Fibroblast of skin of back (primary cell): ENCODE results near the gene IGSF9.

Experiments
- DNase-seq: peaks from one replicate; pipeline ENCODE4 v3.0.0-alpha.2; 2013

IGSF9 gene

DNA sequence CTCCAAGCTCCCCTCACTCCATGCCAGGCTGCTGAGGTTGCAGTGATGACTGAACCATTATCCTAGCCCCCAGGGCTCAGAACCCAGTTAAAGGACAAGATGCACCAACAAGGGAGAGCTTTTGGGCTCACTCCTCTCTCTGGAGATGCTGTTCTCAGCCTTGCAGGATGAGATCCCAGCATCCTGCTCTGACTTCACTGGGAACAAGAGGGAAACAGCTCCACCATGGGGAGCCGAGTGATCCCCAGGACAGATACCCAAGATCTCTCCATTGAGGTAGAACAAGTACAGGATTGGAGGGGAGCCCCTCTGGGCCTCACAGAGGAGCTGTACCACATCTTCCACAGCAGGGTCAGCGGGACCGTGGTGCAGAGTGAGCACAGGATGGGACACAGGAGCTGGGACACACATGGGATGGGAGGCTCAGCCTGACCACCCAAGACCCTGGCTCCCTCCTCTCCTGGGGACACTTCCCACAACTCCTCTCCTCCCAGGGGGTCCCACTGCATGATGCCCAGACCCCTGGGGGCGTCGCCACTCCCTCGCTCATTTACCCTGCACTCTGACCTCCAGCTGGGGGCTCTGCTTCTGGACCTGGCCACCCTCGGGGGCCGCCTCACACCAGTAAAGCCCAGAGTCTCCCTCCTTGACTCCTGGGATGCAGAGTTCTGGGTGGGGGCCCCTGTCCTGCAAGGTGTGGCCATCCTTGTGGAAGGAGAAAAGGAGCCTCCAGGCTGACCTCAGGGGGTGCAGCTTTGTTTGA is 27.2 kb upstream of the IGSF9 start:
- no peak for DNase-seq

DNA sequence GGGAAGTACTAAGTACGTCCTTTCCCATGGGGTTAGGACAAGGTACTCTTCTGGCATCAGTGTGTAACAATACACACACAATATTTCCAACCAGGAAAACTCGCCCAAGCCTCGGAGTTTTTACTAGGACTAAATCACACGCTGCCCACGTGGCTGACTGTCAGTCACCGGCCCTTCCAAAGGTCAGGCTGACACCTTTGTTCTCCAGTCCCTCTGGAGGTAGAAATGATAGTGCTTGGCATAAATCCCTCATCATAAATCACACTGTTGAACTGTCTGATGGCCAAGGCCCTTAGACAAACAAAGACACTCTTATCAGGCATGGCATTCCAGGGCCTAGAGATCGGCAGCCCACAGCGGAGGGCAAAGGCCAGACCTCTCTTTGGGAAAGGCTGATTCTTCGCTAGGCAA is 25.5 kb upstream of the IGSF9 start:
- DNase-seq = no peak

DNA sequence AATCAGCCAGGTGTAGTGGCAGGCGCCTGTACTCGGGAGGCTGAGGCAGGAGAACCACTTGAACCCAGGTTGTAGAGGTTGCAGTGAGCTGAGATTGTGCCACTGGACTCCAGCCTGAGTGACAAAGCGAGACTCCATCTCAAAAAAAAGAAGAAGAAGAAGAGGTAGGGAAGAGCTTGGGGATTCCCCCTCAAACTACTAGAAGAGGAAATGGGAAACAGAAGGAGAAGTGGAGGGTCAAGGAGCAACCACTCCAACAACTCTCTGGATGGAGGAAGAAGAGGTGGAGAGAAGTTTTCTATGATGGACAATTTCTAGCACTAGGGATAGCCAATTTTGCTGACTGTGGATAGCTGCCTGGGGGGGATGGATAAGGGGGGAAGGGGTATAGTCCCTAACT is 23.5 kb upstream of the IGSF9 start:
- DNase-seq = no peak

DNA sequence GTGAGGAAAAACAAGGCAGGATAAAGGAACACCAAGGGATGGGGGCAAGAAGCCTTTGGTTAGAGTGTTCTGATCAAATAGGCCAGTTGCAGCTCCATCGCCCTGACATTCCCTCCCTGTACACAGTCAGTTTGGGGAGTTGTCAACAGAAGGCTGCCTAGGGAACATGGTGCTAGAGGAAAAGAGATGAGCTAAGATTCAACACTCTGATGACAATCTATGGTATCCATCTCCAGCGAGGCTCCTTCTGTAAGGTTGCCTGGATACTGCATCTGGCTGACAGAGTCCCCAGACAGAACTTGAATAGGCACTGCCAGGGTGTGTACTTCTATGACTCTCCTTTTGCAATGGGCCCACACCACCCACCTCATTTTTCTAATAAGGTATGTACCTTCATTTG is 19.9 kb upstream of the IGSF9 start:
- DNase-seq = no peak

DNA sequence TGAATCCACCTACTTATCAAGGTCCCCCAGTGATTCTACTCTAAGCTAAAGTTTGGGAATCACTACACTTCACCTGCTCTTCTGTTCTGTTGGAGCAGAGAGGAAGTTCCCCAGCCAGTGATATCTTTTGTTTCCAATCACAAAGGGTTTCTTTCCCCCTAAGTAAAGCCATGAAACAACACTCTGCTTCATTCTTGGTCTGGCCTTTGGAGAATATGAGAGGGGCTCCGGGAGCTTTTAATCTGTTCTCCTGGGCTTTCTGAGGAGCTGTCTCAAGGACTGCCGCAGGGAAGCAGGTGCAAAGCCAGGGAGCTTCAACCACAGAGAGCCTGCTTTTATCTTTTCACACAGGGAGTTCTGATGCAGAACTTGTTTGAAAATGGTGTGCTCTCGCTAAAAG is 18.7 kb upstream of the IGSF9 start:
- DNase-seq = no peak

DNA sequence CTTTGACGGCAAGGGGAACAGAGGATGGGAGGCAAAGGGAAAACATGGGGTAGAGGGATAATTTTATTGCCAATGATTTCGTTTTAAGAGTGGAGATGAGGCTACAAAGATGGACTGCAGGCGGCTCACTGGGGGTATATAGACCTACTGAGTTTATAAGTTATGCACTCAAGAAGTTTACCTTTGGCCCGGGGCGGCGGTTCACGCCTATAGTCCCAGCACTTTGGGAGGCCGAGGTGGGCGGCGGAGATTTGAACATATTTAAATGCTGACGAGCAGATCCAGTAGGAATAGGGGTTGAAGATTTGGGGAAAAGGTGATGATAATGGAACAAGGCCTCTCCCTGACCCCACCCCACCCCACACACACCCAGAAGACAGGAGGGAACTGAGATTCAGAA is 16.8 kb upstream of the IGSF9 start:
- no peak for DNase-seq

DNA sequence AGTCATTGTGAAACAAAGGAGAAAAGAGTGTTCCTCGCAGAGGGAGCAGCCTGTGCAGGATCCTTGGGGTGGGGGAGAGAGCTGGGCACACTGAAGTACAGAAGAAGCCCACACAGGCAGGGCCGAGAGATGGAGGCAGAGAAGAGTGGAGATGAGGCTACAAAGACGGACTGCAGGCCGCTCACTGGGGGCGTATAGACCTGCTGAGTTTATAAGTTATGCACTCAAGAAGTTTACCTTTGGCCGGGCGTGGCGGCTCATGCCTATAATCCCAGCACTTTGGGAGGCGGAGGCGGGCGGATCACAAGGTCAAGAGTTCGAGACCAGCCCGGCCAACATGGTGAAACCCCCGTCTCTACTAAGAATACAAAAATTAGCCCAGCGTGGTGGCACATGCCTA is 16.2 kb upstream of the IGSF9 start:
- no peak for DNase-seq

DNA sequence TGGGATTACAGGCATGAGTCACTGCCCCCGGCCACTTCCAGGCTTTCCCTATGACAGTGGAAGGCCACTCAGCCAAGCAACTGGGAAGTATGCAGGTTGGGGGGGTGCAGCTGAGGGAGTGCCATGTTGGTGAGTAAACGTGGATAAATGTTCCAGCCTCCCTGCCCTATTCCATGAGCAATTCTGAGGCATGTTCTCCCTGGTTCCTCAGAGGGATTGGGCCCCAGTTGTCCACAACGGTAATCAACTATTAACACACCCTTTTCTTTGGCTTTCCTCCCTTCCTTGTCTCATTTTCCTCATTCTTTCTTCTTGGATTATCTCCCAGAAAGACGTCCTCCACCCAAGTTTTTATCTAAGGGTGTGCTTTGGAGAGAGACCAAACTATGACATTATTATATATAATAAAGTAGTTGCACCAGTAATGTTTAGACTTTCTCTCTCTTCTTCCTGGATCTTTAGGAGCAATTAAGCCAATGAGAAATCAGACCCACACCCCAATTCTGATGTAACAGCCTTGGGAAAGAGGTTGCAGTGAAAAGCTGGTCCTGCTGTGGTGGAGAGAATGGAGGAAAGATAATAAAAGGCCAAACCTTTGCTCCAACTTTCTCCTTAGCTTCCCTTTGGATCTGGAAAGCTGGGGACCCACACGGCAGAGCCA is 15.4 kb upstream of the IGSF9 start:
- peak; percentile 94 for DNase-seq

DNA sequence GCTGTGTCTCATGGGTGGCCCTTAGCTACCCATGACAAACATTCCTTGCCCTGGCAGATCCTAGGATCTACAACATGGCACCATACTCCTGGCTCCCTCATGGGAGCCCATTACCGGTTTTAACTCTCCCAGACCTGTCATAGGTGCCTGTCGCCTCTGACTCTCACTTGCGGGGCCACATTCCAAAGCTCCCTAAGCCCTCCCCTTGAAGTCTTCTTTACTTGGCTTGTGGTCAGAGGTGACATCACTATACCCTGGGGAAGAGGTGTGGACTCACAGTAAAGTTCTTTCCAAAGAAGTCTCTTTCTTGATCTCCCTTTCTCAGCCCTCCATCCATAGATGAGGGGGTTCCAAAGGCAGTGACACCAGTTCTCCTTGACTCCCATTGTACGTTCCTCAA is 14.0 kb upstream of the IGSF9 start:
- peak; percentile 68 for DNase-seq

DNA sequence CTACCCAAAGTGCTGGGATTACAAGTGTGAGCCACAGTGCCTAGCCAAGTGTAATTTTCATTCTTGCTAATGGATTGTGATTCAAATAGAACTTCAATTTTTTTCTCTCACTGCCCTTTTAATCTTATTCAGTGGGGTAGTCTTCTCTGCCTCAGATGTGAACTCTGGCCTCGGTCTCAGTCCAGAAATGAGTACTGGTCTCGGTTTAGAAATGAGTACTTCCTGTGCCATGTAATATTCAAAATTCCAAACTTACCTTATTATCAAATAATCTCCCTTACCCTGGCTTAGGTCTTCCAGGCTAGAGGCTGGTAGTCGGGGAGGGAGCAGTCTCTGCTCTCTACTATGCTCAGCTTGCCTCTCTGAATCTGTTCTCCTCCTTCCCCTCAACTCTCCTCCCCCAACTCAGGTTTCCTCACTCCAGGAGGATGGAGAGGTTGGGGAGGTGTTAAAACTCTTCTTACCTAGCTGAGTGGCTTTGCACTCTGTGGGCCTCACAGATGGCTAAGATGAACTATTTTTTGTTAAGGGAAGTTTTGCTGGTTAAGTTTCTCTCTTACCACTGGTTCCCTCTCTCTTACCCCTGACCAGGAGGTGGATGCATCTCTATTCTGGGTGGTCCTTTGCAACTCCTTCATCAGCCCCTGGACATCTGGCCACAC is 13.4 kb upstream of the IGSF9 start:
- DNase-seq = no peak

DNA sequence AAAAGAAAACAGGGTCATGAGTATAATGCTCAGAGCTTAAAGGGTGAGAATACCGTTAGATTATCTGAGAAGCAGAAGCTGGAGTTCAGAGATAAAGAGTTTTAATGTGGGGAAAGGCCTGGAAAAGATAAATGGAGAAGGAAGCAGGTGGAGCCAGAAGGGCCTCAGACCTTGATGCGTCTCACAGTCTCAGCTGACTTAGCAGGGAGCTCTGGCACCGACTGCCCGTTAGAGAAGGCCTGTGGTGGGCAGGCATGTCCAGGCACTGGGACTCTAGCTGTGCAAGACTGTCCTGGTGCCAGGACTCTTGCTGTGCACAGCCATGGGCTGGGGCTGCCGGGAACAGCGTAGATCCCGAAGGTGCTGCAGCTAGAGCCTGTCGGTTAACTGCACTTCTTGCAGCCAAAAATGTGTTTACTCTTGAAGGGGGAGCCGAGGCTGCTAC is 12.4 kb upstream of the IGSF9 start:
- DNase-seq = no peak

DNA sequence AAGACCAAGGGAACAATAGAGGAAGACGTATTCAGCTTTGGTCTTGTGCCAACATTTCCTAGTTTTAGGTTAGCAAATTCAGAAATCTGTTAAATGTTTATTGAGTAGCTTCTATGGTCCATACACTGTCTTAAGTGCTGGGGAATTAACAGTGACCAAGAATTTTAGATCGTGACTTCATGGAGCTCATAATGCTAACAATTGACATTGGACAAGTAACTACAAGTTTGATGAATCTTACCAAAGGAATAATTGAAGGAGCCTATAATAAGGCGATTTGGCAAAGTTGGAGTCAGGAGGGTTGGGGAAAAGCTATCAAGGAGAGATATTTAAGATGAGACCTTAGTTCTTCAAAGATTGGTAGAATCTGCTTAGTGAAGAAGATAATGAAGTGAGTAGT is 10.0 kb upstream of the IGSF9 start:
- DNase-seq = no peak

DNA sequence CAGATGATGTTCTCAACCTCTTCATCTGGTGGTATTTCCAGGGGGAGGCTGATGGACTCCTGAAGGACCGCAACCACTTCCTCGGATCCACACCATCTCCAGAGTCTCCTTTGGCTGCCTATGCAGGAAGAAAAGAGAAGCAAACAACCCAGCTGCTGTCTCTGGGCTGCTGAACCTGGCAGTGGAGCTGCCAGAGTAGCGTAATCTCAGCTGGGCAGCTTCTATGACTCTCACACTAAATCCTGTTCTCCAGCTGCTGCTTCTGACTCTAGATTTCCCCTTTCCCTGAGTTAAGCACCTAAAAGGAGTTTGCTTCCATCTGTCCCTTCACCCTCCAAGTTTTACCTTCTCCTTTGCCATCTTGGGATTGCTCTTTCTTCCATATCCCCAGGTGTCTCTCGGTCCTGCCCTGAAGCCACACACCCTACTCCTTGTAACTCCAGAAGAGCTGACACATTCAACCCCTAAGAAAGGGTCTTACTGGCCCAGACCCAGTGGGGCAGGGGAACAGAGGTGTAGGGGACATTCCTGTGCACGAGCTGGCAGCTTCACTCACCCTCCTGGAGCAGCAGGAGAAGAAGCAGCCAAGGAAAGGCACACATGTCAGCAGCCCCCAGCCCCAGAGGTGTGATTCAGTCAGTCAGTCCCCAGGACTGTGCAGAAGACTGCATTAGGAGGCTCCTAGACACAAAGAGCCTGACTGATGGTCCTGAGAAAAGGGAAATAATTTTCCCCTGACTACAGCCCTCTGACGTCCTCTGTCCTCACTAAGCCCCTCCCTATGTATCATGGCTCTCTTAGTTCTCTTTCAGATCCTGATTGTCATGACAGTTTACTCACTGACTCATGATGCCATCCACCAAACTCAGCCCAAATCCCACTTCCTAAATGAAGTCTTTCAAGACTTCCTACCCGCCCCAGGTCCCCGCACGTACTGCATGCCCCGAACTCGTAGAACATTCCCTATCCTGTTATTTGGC is 8.4 kb upstream of the IGSF9 start, which contains the start of gene SLAMF9:
TSS of gene SLAMF9 (minus strand) at position 702 of the 980 bp plus-strand sequence. CDS start at position 602, 100 bp downstream.
- peak; percentile 74 for DNase-seq

DNA sequence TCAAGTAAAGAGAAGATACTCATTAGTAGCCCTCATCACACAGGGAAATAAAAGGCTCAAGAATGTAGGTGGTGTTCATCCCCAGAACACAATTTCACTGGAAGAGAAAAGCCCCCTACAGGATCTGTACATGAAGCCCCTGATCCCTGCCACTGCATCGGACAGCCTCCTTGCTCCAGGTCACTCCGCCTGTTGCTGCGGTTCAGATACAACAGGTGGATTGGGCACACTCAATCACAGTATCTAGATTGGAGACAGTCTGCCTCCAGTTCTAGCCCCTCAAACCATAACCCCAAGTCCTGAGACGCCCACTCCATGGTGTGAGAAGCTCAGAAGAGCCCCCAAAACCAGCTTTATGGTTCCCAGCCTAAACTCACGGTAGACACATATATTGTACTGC is 7.5 kb upstream of the IGSF9 start:
- no peak for DNase-seq

DNA sequence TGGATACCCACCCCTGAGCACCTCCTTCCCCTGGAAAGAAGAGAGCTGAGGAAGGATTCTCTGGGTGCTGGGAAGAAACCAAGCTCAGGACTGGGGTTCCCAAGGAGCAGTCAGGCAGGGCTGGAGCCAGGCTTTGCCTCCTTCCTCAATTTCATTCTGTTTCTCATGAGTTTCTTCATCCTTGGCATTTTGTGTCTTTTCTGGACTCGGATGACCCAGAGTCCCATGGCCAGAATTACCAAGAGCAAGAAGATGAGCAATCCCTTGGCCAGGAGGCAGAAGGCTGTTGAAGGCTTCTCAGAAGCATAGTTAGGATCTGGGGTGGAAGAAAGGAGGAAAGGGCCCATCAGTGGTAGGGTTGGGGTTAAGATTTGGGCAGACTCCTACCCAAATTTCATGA is 6.1 kb upstream of the IGSF9 start:
- no peak for DNase-seq

DNA sequence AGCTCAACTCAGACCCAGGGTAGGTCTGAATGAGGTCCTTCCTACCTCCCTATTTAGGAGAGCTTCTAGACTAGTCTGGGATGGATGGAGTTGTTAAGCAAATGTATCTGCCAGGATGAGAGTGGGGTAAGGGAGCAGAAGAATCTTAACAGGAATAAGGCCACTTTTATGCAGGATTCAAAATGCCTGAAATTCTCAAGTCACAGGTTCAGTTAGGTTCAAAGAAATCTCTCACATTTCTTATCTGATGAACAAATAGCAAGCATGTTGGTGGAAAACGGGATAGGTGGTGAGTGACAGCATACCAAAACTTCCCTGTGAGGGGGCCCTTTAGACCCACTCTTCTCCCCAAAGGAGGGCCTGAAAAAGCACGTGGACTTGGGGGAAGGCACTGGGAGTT is 5.6 kb upstream of the IGSF9 start:
- no peak for DNase-seq

DNA sequence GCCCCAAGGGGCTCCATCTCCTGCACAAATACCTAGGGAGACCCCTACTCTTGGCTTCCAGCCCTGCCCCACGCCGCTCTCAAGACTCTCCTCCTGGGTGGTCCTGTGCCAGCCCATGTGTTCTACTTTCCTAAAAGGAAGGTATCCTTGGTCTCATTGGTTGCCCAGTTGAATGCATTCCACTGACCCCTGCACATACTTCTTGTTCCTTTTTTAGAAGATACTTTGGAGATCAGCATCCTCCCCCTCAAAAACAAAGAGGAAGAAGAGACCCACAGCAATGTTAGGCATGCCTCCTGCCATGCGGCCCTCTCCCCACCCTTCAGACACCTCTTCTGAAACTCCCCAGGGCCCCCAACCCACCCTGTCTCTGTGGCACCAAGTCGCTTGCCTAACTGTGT is 4.6 kb upstream of the IGSF9 start:
- no peak for DNase-seq

DNA sequence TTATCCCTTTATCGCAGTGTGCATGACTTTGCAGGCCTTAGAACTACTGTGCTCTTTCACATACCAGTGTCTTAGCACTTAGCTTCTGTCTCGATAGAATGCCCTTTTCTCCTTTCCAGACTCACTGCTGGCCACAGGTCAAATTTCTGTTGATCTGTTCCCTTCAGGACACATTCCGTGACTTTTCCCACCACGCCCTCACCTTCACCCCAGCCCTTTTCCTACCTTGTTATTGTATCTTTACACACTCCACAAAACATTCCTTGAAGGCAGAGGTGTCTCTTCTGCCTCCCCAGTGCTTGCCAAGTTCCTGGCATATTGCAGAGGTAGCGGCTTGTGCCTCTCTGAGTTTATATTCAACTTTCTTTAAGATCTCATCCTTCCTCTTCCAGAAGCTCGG is 3.7 kb upstream of the IGSF9 start:
- DNase-seq = no peak

DNA sequence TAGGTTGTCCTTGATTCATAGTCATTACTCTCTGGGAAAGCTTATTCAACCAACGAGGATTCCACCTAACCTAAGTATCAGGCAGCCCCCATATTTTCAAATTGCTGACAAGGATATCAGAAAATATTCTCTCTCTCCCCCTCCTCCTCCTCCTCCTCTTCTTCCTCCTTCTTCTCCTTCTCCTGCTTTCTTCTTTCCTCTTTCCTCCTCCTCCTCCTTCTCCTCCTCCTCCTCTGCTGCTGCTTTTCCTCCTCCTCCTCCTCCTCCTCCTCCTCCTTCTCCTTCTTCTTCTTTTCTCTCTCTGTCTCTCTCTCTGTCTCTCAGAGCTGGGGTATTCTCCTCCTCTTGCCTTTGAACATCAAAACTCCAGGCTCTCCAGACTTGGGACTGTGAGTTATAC is 2.5 kb upstream of the IGSF9 start:
- no peak for DNase-seq

DNA sequence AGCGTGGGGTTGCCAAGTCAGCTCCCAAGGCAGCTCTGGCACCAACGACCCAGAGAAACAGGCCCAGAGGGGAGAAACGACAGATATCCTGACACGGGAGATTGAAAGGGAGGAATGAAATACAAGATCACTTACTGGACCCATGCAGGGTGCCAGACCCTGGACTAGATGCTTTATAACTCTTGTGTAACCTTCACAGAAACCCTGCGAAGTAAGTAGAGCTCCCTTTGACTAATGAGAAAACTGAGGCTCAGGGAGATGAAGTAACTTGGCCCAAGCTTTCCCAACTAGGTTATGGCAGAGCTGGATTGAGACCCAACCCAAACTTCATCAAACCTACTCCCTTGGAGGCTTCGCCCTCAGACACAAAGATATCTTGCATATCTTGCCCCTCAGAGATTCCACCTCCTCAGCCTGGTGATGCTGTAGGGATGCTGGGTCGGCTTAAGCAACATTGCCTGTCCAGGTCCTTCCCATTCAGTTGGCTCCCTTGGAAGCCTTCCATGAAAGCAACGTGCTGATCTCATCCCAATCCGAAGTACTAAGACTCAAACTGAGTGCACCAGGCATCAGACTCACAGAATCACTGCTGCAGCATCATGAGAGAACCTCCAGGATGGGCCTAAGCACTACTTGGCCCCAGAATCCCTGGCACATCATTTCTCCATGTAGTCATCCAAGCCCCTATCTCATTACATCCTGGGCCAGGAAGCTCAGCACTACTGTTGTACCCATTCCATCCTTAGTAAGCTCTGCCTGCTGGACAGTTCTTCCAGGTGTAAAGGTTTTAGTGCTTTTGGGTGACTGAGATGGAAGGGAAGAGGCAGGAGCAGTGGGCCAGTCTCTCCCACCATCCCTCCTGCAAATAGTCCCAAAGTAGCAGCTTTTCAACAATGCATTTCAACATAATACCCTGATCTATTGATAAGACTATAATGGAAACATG is 1.1 kb upstream of the IGSF9 start:
- no peak for DNase-seq
